ENCODE measurements around the gene CDK13.

DNA sequence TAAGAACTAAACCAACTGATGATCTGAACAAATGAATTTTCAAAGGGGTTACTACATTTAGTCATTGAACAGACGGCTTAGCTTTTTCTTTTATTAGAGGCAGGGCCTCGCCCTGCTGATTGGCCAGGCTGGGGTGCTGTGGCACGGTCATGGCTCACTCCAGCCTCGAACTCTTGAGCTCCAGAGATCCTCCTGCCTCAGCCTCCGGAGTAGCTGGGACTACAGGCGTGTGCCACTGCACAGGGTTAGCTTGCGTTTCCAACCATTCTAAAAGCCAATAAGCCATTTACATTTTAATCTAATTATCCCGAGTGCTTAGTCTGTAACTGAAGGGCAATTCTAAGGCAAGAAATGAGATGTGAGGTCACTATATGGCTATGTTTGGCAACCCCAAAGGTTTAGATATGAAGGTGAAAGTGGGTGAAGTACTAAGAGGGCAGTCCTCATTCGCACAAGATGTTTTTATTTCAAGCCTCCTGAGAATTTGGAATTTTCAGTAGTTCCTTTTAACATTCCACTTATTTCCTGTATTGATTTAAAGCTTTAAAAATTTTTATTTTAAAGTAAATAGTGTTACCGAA lies 1.6 kb upstream of the CDK13 start:
- TF ChIP-seq, protein P1, sequence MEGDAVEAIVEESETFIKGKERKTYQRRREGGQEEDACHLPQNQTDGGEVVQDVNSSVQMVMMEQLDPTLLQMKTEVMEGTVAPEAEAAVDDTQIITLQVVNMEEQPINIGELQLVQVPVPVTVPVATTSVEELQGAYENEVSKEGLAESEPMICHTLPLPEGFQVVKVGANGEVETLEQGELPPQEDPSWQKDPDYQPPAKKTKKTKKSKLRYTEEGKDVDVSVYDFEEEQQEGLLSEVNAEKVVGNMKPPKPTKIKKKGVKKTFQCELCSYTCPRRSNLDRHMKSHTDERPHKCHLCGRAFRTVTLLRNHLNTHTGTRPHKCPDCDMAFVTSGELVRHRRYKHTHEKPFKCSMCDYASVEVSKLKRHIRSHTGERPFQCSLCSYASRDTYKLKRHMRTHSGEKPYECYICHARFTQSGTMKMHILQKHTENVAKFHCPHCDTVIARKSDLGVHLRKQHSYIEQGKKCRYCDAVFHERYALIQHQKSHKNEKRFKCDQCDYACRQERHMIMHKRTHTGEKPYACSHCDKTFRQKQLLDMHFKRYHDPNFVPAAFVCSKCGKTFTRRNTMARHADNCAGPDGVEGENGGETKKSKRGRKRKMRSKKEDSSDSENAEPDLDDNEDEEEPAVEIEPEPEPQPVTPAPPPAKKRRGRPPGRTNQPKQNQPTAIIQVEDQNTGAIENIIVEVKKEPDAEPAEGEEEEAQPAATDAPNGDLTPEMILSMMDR (IDR thresholded peaks at IDR 0.05): no peak
- TF ChIP-seq POLR2A (IDR thresholded peaks at IDR 0.05): no peak
- TF ChIP-seq POLR2AphosphoS5 (IDR thresholded peaks at IDR 0.05; ENCODE audit: insufficient read depth in 1 of 2, low read depth in 1 of 2): no peak

Measured in vagina (tissue), 2 donors.